ENCODE data around the gene SRRM2.
"Not testable (repeated sequence)": the region's sequence is repeated elsewhere in the genome, so short reads cannot be mapped to it uniquely, and the experiment has no call there.

Gene SRRM2

GRCh38 chr16:2715064-2715463, 37.4 kb upstream of the SRRM2 start:
- no peak for DNase-seq (ENCODE audit: low read depth)

GRCh38 chr16:2715519-2715918, 36.9 kb upstream of the SRRM2 start:
- DNase-seq (ENCODE audit: low read depth), result peak; percentile 79

- DNase-seq (ENCODE audit: low read depth), result no peak
Observed at GRCh38 chr16:2715966-2716885, 36.2 kb upstream of the SRRM2 start.

- no peak for DNase-seq (ENCODE audit: low read depth)
Observed at GRCh38 chr16:2716948-2717347, 35.5 kb upstream of the SRRM2 start.

- DNase-seq (ENCODE audit: low read depth), result no peak
Observed at GRCh38 chr16:2717383-2718263, 34.8 kb upstream of the SRRM2 start.

- DNase-seq (ENCODE audit: low read depth), result no peak
Observed at GRCh38 chr16:2719328-2720063, 32.9 kb upstream of the SRRM2 start.

- no peak for DNase-seq (ENCODE audit: low read depth)
Observed at GRCh38 chr16:2720064-2720457, 32.4 kb upstream of the SRRM2 start, which contains the start of gene PRSS27. PRSS27 (minus strand) TSS chr16:2720224; CDS start chr16:2720160, 64 bp downstream.

GRCh38 chr16:2720719-2721633, 31.5 kb upstream of the SRRM2 start:
- DNase-seq (ENCODE audit: low read depth), result peak; percentile 77

- DNase-seq (ENCODE audit: low read depth), result not testable (repeated sequence)
Observed at GRCh38 chr16:2721634-2722173, 30.7 kb upstream of the SRRM2 start.

GRCh38 chr16:2724088-2724676, 28.3 kb upstream of the SRRM2 start:
- no peak for DNase-seq (ENCODE audit: low read depth)

- DNase-seq (ENCODE audit: low read depth), result no peak
Observed at GRCh38 chr16:2724816-2725348, 27.6 kb upstream of the SRRM2 start.

GRCh38 chr16:2726923-2727322, 25.5 kb upstream of the SRRM2 start:
- no peak for DNase-seq (ENCODE audit: low read depth)

GRCh38 chr16:2728034-2728433, 24.4 kb upstream of the SRRM2 start:
- DNase-seq (ENCODE audit: low read depth), result no peak

- no peak for DNase-seq (ENCODE audit: low read depth)
Observed at GRCh38 chr16:2734844-2735515, 17.5 kb upstream of the SRRM2 start.

GRCh38 chr16:2736476-2737237, 15.8 kb upstream of the SRRM2 start:
- no peak for DNase-seq (ENCODE audit: low read depth)

GRCh38 chr16:2737238-2737605, 15.2 kb upstream of the SRRM2 start:
- DNase-seq (ENCODE audit: low read depth), result no peak

GRCh38 chr16:2737895-2738418, 14.5 kb upstream of the SRRM2 start:
- no peak for DNase-seq (ENCODE audit: low read depth)

- no peak for DNase-seq (ENCODE audit: low read depth)
Observed at GRCh38 chr16:2738615-2739014, 13.8 kb upstream of the SRRM2 start.
